Endothelial cell of umbilical vein (primary cell): ENCODE results near the gene NUDT12. TPM values are rescaled to one million over a fixed set of nuclear protein-coding genes. Genes with fewer than 3 reads are reported as not detected.

Experiments
- BruUV-seq: library from RNA; stranded (reverse); fragments of 400-500 nt; replicated peaks from 2 replicates; lab custom pipeline; 2021; lab: Mats Ljungman, UMichigan
- CTCF ChIA-PET: fragments of 300-600, 350-600 bp; sonication (Branson Sonifier 250); formaldehyde crosslinking; loops from one replicate; lab custom pipeline; 2021; ENCODE audit warnings: antibody characterized with exemption, inconsistent platforms; lab: Charles Lee
- POLR2A ChIA-PET: fragments of 300-600, 350-600 bp; sonication (Branson Sonifier 250); formaldehyde crosslinking; loops from one replicate; lab custom pipeline; 2021; ENCODE audit warnings: antibody characterized with exemption, inconsistent platforms; lab: Charles Lee
- DNase-seq: peaks from one replicate; pipeline ENCODE4 v3.0.0-alpha.2; 2011; ENCODE audit warnings: low read depth, low spot score
- FAIRE-seq: peaks from 2 replicates; lab custom pipeline; 2011; peaks lifted over from hg19 to GRCh38; lab: Jason Lieb, UNC
- H2AFZ ChIP-seq: 2 replicates; pipeline ENCODE4 v1.6.0; 2012; ENCODE audit warnings: low read depth, low read length, control low read depth, inconsistent platforms
- H3K27ac ChIP-seq: 2 replicates; pipeline ENCODE4 v1.5.1; 2011; ENCODE audit warnings: low read depth, mild to moderate bottlenecking, control low read depth, low read length, moderate library complexity; ENCODE audit not compliant: insufficient read depth
- H3K27me3 ChIP-seq, 2 experiments: 2 replicates each; pipeline versions ENCODE4 v1.6.0 to v1.6.1; 2011; ENCODE audit warnings: low read length in 2 of 2, mixed read lengths in 1 of 2; ENCODE audit not compliant: control insufficient read depth in 2 of 2, insufficient read depth in 2 of 2
- H3K36me3 ChIP-seq, 2 experiments: 2 replicates in 1 of 2; 3 replicates in 1 of 2; pipeline ENCODE4 v1.5.1; 2011; ENCODE audit warnings: low read length in 2 of 2, mild to moderate bottlenecking in 1 of 2, moderate library complexity in 1 of 2; ENCODE audit not compliant: control insufficient read depth in 2 of 2, insufficient read depth in 2 of 2; ENCODE audit errors: extremely low read depth in 1 of 2
- H3K4me1 ChIP-seq: 3 replicates; pipeline ENCODE4 v1.5.1; 2011; ENCODE audit warnings: mild to moderate bottlenecking, low read length; ENCODE audit not compliant: control insufficient read depth, insufficient read depth; ENCODE audit errors: extremely low read depth
- H3K4me2 ChIP-seq: 2 replicates; pipeline ENCODE4 v1.6.1; 2011; ENCODE audit warnings: low read length, control low read depth, mixed read lengths; ENCODE audit not compliant: insufficient read depth
- H3K4me3 ChIP-seq, 3 experiments: fragments of 200-600 bp in 1 of 3; sonication (generic), shearing (Covaris generic) in 1 of 3; replicated peaks in 1 of 3; 2 replicates each; pipeline ENCODE4 v1.5.1; 2011 to 2016; ENCODE audit warnings: control low read depth in 3 of 3, low read length in 3 of 3, mild to moderate bottlenecking in 2 of 3, inconsistent platforms in 1 of 3, low read depth in 1 of 3, moderate library complexity in 1 of 3; ENCODE audit not compliant: insufficient read depth in 1 of 3
- H3K79me2 ChIP-seq: 2 replicates; pipeline ENCODE4 v1.6.0; 2012; ENCODE audit warnings: low read length, inconsistent platforms; ENCODE audit not compliant: control insufficient read depth, insufficient read depth
- H3K9ac ChIP-seq: replicated peaks from 2 replicates; pipeline ENCODE3; 2011; ENCODE audit warnings: low read length, control low read depth; ENCODE audit not compliant: insufficient read depth; ENCODE audit errors: extremely low read depth
- H3K9me1 ChIP-seq: replicated peaks from 3 replicates; pipeline ENCODE4 v1.6.0; 2011; ENCODE audit warnings: mild to moderate bottlenecking, low read length; ENCODE audit not compliant: control insufficient read depth, insufficient read depth; ENCODE audit errors: extremely low read depth
- H3K9me3 ChIP-seq: replicated peaks from 2 replicates; pipeline ENCODE4 v1.5.1; 2012; ENCODE audit warnings: low read length, inconsistent platforms; ENCODE audit not compliant: control insufficient read depth, insufficient read depth
- H4K20me1 ChIP-seq: replicated peaks from 2 replicates; pipeline ENCODE3; 2011; ENCODE audit warnings: mild to moderate bottlenecking, low read length; ENCODE audit not compliant: control insufficient read depth, insufficient read depth; ENCODE audit errors: extremely low read depth
- EZH2 ChIP-seq: IDR thresholded peaks from 2 replicates; pipeline ENCODE4 v1.6.1; 2012; ENCODE audit warnings: borderline replicate concordance, low read depth, mild to moderate bottlenecking, moderate library complexity, low read length, inconsistent platforms; ENCODE audit not compliant: severe bottlenecking
- FOS ChIP-seq: IDR thresholded peaks from 2 replicates; pipeline ENCODE4 v1.6.1; 2011; ENCODE audit warnings: mild to moderate bottlenecking, low read length, moderate library complexity, borderline replicate concordance; ENCODE audit not compliant: insufficient read depth
- GATA2 ChIP-seq: IDR thresholded peaks from 2 replicates; pipeline ENCODE4 v1.7.0; 2011; ENCODE audit warnings: low read depth, mild to moderate bottlenecking, moderate library complexity, mixed read lengths, low read length; ENCODE audit not compliant: insufficient read length, insufficient read depth
- JUN ChIP-seq: IDR thresholded peaks from 2 replicates; pipeline ENCODE4 v1.6.1; 2011; ENCODE audit warnings: borderline replicate concordance, low read depth; ENCODE audit not compliant: insufficient read length, insufficient read depth
- MYC ChIP-seq: IDR thresholded peaks from one replicate; pipeline ENCODE4 v1.6.1; 2011; ENCODE audit warnings: mild to moderate bottlenecking, low read depth, low read length
- POLR2A ChIP-seq: IDR thresholded peaks from 2 replicates; pipeline ENCODE4 v1.6.1; 2012; ENCODE audit warnings: low read depth, mild to moderate bottlenecking, control low read depth, low read length
- POLR2AphosphoS5 ChIP-seq: IDR thresholded peaks from 2 replicates; pipeline ENCODE4 v1.6.1; 2012; ENCODE audit warnings: low read depth, mild to moderate bottlenecking, control low read depth, low read length, moderate library complexity; ENCODE audit not compliant: insufficient read depth
- dilution Hi-C: fragments of 300-500 bp; cut with MboI; formaldehyde crosslinking; loops from one replicate; pipeline ENCODE4 v1.15.0; 2019; ENCODE audit warnings: low sequenced_read_pairs; ENCODE audit not compliant: extremely low pct_ligation_motif_present
- intact Hi-C: fragments of 100-400 bp; cut with micrococcal nuclease; formaldehyde crosslinking; loops from one replicate; pipeline ENCODE4 v1.10.0; 2022
- polyA plus RNA-seq, 4 experiments: library from polyadenylated mRNA; depleted of rRNA in 3 of 4; stranded (reverse) in 3 of 4; unstranded in 1 of 4; fragments of >200 nt; gene quantifications; 2 replicates each; pipeline versions ENCODE4 v1.2.1 to v1.2.3, GENCODE V29; 2011 to 2012; ENCODE audit warnings: missing spikeins in 1 of 4
- total RNA-seq: library from RNA; stranded (reverse); gene quantifications from 2 replicates; pipeline ENCODE4 v1.2.3, GENCODE V29; 2021
- TF ChIP-seq, protein P1 (sequence below): IDR thresholded peaks from 2 replicates; pipeline ENCODE4 v1.6.1; 2011; ENCODE audit not compliant: insufficient read depth, insufficient read length
- TF ChIP-seq, protein P2 (sequence below), 2 donors: IDR thresholded peaks; 1 replicate in 1 of 2; 2 replicates in 1 of 2; pipeline ENCODE4 v1.5.1; 2011; ENCODE audit warnings: low read length in 2 of 2, mild to moderate bottlenecking in 2 of 2, moderate library complexity in 2 of 2, control low read depth in 1 of 2, inconsistent platforms in 1 of 2, low read depth in 1 of 2; ENCODE audit not compliant: insufficient read depth in 1 of 2; ENCODE audit errors: extremely low read depth in 1 of 2

The NUDT12 gene
- total and polyA plus RNA-seq, 2 donors (not counting 3 experiments of a cell fraction or from before 2014, with no cell fraction given), result 1.3 to 4.9 TPM

DNA sequence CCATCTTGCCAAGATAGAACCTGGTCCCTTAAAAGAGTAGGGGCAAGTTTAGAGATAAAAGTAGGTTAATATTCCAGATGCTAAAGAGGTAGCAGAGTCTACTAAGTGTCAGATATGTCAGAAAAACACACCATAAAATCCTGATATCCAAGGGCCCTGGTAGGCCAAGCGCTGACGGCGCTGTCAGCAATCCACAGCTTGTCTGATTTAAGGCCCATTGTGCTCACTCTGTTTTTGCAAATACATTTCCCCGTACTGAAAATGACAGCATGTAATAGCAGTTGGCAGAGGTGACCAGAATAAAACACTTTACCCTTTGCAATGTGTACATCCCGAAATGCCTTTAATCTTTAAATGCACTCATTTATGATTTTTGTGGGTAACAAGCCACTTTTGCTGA, 9.9 kb upstream of the NUDT12 start:
- no peak overlapping the region for H3K9ac ChIP-seq

DNA sequence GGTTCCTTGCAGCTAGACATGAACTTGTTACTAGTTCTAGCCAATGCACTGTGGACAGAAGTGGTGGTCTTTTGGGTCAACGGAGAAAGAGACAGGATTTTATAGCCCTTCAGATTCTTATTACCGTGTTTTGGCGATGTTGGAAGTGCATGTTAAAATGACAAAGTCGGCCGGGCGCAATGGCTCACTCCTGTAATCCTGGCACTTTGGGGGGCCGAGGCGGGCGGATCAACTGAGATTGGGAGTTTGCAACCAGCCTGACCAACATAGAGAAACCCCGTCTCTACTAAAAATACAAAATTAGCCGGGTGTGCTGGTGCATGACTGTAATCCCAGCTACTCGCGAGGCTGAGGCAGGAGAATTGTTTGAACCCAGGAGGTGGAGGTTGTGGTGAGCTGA, 9.1 kb upstream of the NUDT12 start:
- no peak for FAIRE-seq

More for the DNA sequence above, 9.9 kb upstream of the NUDT12 start:
- H3K9me3 ChIP-seq, result no peaks in the 10 kb centered on the region
- FAIRE-seq (no peak), DNase-seq (no peak)
- no peak overlapping the region for H2AFZ ChIP-seq
- no peaks in the 10 kb centered on the region for H3K36me3 ChIP-seq
- POLR2A ChIA-PET, result no interaction called here
- H3K9me1 ChIP-seq, result no peaks in the 10 kb centered on the region
- H3K27me3 ChIP-seq, result no peaks in the 10 kb centered on the region
- H3K79me2 ChIP-seq, result no peaks in the 10 kb centered on the region
- dilution Hi-C loops (no loop called here), intact Hi-C loops (no loop called here)
- no peaks in the 10 kb centered on the region for H3K4me1 ChIP-seq
- TF ChIP-seq, protein P1, sequence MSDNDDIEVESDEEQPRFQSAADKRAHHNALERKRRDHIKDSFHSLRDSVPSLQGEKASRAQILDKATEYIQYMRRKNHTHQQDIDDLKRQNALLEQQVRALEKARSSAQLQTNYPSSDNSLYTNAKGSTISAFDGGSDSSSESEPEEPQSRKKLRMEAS, result no peak
- TF ChIP-seq, protein P2, sequence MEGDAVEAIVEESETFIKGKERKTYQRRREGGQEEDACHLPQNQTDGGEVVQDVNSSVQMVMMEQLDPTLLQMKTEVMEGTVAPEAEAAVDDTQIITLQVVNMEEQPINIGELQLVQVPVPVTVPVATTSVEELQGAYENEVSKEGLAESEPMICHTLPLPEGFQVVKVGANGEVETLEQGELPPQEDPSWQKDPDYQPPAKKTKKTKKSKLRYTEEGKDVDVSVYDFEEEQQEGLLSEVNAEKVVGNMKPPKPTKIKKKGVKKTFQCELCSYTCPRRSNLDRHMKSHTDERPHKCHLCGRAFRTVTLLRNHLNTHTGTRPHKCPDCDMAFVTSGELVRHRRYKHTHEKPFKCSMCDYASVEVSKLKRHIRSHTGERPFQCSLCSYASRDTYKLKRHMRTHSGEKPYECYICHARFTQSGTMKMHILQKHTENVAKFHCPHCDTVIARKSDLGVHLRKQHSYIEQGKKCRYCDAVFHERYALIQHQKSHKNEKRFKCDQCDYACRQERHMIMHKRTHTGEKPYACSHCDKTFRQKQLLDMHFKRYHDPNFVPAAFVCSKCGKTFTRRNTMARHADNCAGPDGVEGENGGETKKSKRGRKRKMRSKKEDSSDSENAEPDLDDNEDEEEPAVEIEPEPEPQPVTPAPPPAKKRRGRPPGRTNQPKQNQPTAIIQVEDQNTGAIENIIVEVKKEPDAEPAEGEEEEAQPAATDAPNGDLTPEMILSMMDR (IDR thresholded peaks at IDR 0.05; ENCODE audit: extremely low read depth in 1 of 2, insufficient read depth in 1 of 2, low read depth in 1 of 2, low read length in 2 of 2), result no peak
- TF ChIP-seq MYC (no peak), POLR2A (no peak), POLR2AphosphoS5 (no peak), JUN (no peak)
- CTCF ChIA-PET, result no interaction called here
- BruUV-seq, result no TSS peak
- H3K4me2 ChIP-seq, result no peak overlapping the region
- no peak overlapping the region for H3K4me3 ChIP-seq
- no peaks in the 10 kb centered on the region for H4K20me1 ChIP-seq
- H3K27ac ChIP-seq, result no peak overlapping the region

More for the DNA sequence above, 9.1 kb upstream of the NUDT12 start:
- intact Hi-C loops, result no loop called here
- H4K20me1 ChIP-seq, result no peaks in the 10 kb centered on the region
- no peaks in the 10 kb centered on the region for H3K36me3 ChIP-seq
- TF ChIP-seq FOS (no peak), POLR2AphosphoS5 (no peak), POLR2A (no peak), GATA2 (no peak), JUN (no peak), MYC (no peak), EZH2 (no peak)
- TF ChIP-seq, protein P1, result no peak
- TF ChIP-seq, protein P2 (IDR thresholded peaks at IDR 0.05; ENCODE audit: extremely low read depth in 1 of 2, insufficient read depth in 1 of 2, low read depth in 1 of 2, low read length in 2 of 2), result no peak
- H3K9ac ChIP-seq, result no peak overlapping the region
- H3K4me3 ChIP-seq, result no peak overlapping the region
- no peak overlapping the region for H3K4me2 ChIP-seq
- no peak overlapping the region for H3K27ac ChIP-seq
- ChIA-PET CTCF (interaction anchor here (1.8 kb wide), 1 partner anchor 11 kb away, joined by 9 read pairs; no protein-coding TSS in a partner anchor), POLR2A (no interaction called here)
- no peaks in the 10 kb centered on the region for H3K9me3 ChIP-seq
- H3K4me1 ChIP-seq, result no peaks in the 10 kb centered on the region
- no peak for DNase-seq
- no peaks in the 10 kb centered on the region for H3K9me1 ChIP-seq
- no peaks in the 10 kb centered on the region for H3K27me3 ChIP-seq
- H3K79me2 ChIP-seq, result no peaks in the 10 kb centered on the region
- dilution Hi-C loops, result no loop called here
- no TSS peak for BruUV-seq
- no peak overlapping the region for H2AFZ ChIP-seq
